Activated T-cell treated with anti-CD3 and anti-CD28 coated beads for 1 hour (primary cell): Measurements from ENCODE around the gene MYZAP.

Experiments
- DNase-seq: peaks from one replicate; pipeline ENCODE4 v3.0.0-alpha.2; 2020; ENCODE audit warnings: low read depth

MYZAP gene

GRCh38 chr15:57625703-57626448 lies 34.2 kb downstream of the MYZAP start:
- no peak for DNase-seq

- DNase-seq, result no peak
These were observed 35.2 kb downstream of the MYZAP start for GRCh38 chr15:57626713-57627440.

- DNase-seq, result no peak
These were observed 39.8 kb downstream of the MYZAP start for GRCh38 chr15:57631386-57632110.

- no peak for DNase-seq
These were observed 42.6 kb downstream of the MYZAP start for GRCh38 chr15:57634290-57634689.

GRCh38 chr15:57635300-57635909 lies 43.7 kb downstream of the MYZAP start:
- no peak for DNase-seq

GRCh38 chr15:57637846-57638245 lies 46.1 kb downstream of the MYZAP start:
- no peak for DNase-seq

- no peak for DNase-seq
These were observed 47.6 kb downstream of the MYZAP start for GRCh38 chr15:57639306-57639705.

GRCh38 chr15:57640930-57641682 lies 49.4 kb downstream of the MYZAP start:
- DNase-seq, result no peak

GRCh38 chr15:57643826-57644225 lies 52.1 kb downstream of the MYZAP start:
- DNase-seq, result no peak

GRCh38 chr15:57646087-57646486 lies 54.4 kb downstream of the MYZAP start:
- DNase-seq, result no peak

- DNase-seq, result no peak
These were observed 55.5 kb downstream of the MYZAP start for GRCh38 chr15:57647071-57647790.

- no peak for DNase-seq
These were observed 56.1 kb downstream of the MYZAP start for GRCh38 chr15:57647791-57648130.

GRCh38 chr15:57649138-57649537 lies 57.4 kb downstream of the MYZAP start:
- no peak for DNase-seq

- DNase-seq, result no peak
These were observed 59.7 kb downstream of the MYZAP start for GRCh38 chr15:57651445-57651844.

- DNase-seq, result no peak
These were observed 60.8 kb downstream of the MYZAP start for GRCh38 chr15:57652481-57652880.

- DNase-seq, result no peak
These were observed 62.6 kb downstream of the MYZAP start for GRCh38 chr15:57654153-57654852.

GRCh38 chr15:57655053-57655452 lies 63.3 kb downstream of the MYZAP start:
- no peak for DNase-seq

- no peak for DNase-seq
These were observed 64.1 kb downstream of the MYZAP start for GRCh38 chr15:57655809-57656208.

- DNase-seq, result no peak
These were observed 64.7 kb downstream of the MYZAP start for GRCh38 chr15:57656434-57656833.

GRCh38 chr15:57657619-57658018 lies 65.9 kb downstream of the MYZAP start:
- DNase-seq, result no peak
